Measurements from ENCODE around the gene CEP72.

- no peak for TF ChIP-seq GATA2 (IDR thresholded peaks at IDR 0.05; ENCODE audit: low read depth, low read length)
- TF ChIP-seq GATA3 (IDR thresholded peaks at IDR 0.05; ENCODE audit: low read depth, low read length), result no peak
These were observed 5.8 kb downstream of the CEP72 start for GRCh38 chr5:617896-618295.

Data from SH-SY5Y (cell line).